ENCODE results near the gene DCLK3.
A peak's percentile ranks its signal among the peaks of the same experiment; 100 is the strongest.

DCLK3 gene

GRCh38 chr3:36765104-36765503 is 751 bp upstream of the DCLK3 start:
- DNase-seq = no peak

GRCh38 chr3:36764704-36765038 is 318 bp upstream of the DCLK3 start:
- no peak for DNase-seq

GRCh38 chr3:36762918-36763849 is 1.2 kb downstream of the DCLK3 start:
- DNase-seq = no peak

- DNase-seq = no peak
Measured at GRCh38 chr3:36761779-36762178, 2.6 kb downstream of the DCLK3 start.

GRCh38 chr3:36756269-36756668 is 8.1 kb downstream of the DCLK3 start:
- no peak for DNase-seq

GRCh38 chr3:36751326-36751725 is 13.0 kb downstream of the DCLK3 start:
- DNase-seq = no peak

- no peak for DNase-seq
Measured at GRCh38 chr3:36750737-36751136, 13.6 kb downstream of the DCLK3 start.

GRCh38 chr3:36744763-36745162 is 19.6 kb downstream of the DCLK3 start:
- no peak for DNase-seq

- no peak for DNase-seq
Measured at GRCh38 chr3:36743826-36744225, 20.5 kb downstream of the DCLK3 start.

GRCh38 chr3:36741285-36741684 is 23.1 kb downstream of the DCLK3 start:
- no peak for DNase-seq

GRCh38 chr3:36740787-36741186 is 23.6 kb downstream of the DCLK3 start:
- DNase-seq = no peak

- DNase-seq = no peak
Measured at GRCh38 chr3:36738702-36739101, 25.7 kb downstream of the DCLK3 start.

GRCh38 chr3:36736301-36736700 is 28.1 kb downstream of the DCLK3 start:
- no peak for DNase-seq

GRCh38 chr3:36734742-36735141 is 29.6 kb downstream of the DCLK3 start:
- DNase-seq = no peak

- DNase-seq = no peak
Measured at GRCh38 chr3:36733723-36734122, 30.6 kb downstream of the DCLK3 start.

- DNase-seq = no peak
Measured at GRCh38 chr3:36733162-36733696, 31.1 kb downstream of the DCLK3 start.

- no peak for DNase-seq
Measured at GRCh38 chr3:36730966-36731365, 33.4 kb downstream of the DCLK3 start.

GRCh38 chr3:36729204-36730056 is 34.9 kb downstream of the DCLK3 start:
- peak; percentile 34 for DNase-seq

GRCh38 chr3:36714343-36715086 is 49.8 kb downstream of the DCLK3 start:
- DNase-seq = no peak

- no peak for DNase-seq
Measured at GRCh38 chr3:36713904-36714303, 50.4 kb downstream of the DCLK3 start.

- DNase-seq = no peak
Measured at GRCh38 chr3:36710606-36711005, 53.7 kb downstream of the DCLK3 start.

GRCh38 chr3:36709826-36710365 is 54.5 kb downstream of the DCLK3 start:
- DNase-seq = no peak

- no peak for DNase-seq
Measured at GRCh38 chr3:36709281-36709680, 55.1 kb downstream of the DCLK3 start.

Data from activated CD4-positive, alpha-beta T cell treated with anti-CD3 and anti-CD28 coated beads, Interleukin-10, Interleukin-2, amounts not matched to agents 100 ng/mL and 50 ng/mL, durations not matched to agents 16 hours and 8 hours (primary cell).